Measurements from ENCODE around the gene TRABD. TPM values are rescaled to one million over a fixed set of nuclear protein-coding genes. Genes with fewer than 3 reads are reported as not detected.

TRABD gene
- total RNA-seq, 2 experiments from 2014 or later, result 110 to 114 TPM

- Mint-ChIP-seq H3K9me3 (no peaks in the 10 kb centered on the region), H3K36me3 (ENCODE audit: low read depth) (peaks cover 27% of the 10 kb centered on the region), H3K4me3 (no peak overlapping the region), H3K27me3 (no peaks in the 10 kb centered on the region), H3K27ac (no peak overlapping the region), H3K4me1 (ENCODE audit: low read depth) (no peaks in the 10 kb centered on the region)
- intact Hi-C loops (cut with micrococcal nuclease), result no loop called here
- ChIA-PET CTCF (no interaction called here), POLR2A (interaction anchor here (1.1 kb wide), 1 partner anchor 14 kb away, joined by 3 read pairs; no protein-coding TSS in a partner anchor)
- ATAC-seq, result no peak
- no peak for TF ChIP-seq CTCF (IDR thresholded peaks at IDR 0.05)
- DNase-seq, result no peak
Measured at GRCh38 chr22:50225200-50225969, 39.7 kb downstream of the TRABD start.

DNA sequence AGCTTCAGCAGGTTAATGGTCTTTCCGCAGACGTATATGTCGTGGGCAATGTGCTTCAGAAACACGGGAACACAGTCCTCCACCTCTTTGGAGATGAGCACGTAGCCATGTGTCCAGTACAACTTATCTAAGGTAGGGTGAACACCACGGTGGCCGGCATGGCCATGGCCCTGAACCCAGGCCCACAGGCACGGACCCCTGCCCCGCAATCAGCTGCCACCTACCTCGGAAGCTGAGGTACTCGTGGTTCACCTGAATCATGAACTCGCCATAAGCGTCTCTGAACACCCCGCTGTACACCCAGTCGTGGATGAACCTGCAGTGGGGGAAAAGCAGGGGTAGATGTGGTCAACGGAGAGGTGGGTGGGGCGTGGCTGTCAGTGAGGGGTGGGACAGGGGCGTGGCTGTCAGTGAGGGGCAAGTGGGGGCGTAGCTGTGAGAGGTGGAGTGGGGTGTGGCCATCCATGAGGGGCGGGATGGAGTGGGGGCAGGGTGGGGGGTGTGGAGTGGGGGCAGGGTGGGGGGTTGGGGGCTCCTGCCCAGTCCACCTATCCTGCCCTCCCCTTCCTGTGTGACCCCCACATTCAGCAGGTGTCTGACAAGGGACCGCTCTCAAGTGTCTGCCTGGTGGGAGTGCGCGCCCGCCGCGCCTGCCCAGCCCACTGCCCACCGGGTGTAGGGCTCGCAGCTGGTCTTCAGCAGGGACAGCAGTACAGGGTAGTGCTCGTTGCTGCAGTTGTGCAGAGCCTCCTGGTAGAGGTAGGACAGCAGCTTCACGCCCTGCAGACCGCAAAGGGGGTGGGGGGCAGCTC is 40.6 kb downstream of the TRABD start:
- Mint-ChIP-seq H3K4me3 (no peak overlapping the region), H3K9me3 (no peaks in the 10 kb centered on the region), H3K27ac (no peak overlapping the region), H3K4me1 (ENCODE audit: low read depth) (no peaks in the 10 kb centered on the region), H3K27me3 (no peaks in the 10 kb centered on the region), H3K36me3 (ENCODE audit: low read depth) (peaks cover 22% of the 10 kb centered on the region)
- no peak for TF ChIP-seq CTCF (IDR thresholded peaks at IDR 0.05)
- POLR2A ChIA-PET, result interaction anchor here (1.1 kb wide), 1 partner anchor 14 kb away, joined by 3 read pairs; no protein-coding TSS in a partner anchor
- intact Hi-C loops (cut with micrococcal nuclease), result no loop called here
- ATAC-seq, result no peak
- no peak for DNase-seq
- CTCF ChIA-PET, result no interaction called here

DNA sequence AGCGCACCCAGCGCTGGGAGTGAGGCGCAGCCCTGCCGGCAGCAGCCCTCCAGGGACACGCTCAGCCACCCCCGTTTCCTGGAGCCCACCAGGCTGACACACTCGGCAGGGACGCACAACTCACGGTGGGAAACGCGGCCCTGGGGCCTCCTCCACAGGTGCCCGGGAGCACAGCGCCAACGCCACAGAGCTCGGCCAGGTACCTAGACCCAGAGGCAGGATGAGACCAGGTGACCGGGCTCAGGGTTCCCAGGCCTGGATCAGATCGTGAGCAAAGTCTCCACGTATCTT is 41.1 kb downstream of the TRABD start:
- DNase-seq (no peak), ATAC-seq (no peak)
- no peak for TF ChIP-seq CTCF (IDR thresholded peaks at IDR 0.05)
- peaks cover 22% of the 10 kb centered on the region for H3K36me3 Mint-ChIP-seq (ENCODE audit: low read depth)
- CTCF ChIA-PET, result interaction anchor here (2.1 kb wide), 1 partner anchor 17 kb away, joined by 4 read pairs; the partner anchor contains the start of gene TUBGCP6
- POLR2A ChIA-PET, result interaction anchor here (1.1 kb wide), 1 partner anchor 13 kb away, joined by 3 read pairs; no protein-coding TSS in a partner anchor
- no peaks in the 10 kb centered on the region for H3K9me3 Mint-ChIP-seq
- H3K4me1 Mint-ChIP-seq (ENCODE audit: low read depth), result no peaks in the 10 kb centered on the region
- H3K27ac Mint-ChIP-seq, result no peak overlapping the region
- H3K4me3 Mint-ChIP-seq, result no peak overlapping the region
- intact Hi-C loops (cut with micrococcal nuclease), result no loop called here
- H3K27me3 Mint-ChIP-seq, result no peaks in the 10 kb centered on the region

DNA sequence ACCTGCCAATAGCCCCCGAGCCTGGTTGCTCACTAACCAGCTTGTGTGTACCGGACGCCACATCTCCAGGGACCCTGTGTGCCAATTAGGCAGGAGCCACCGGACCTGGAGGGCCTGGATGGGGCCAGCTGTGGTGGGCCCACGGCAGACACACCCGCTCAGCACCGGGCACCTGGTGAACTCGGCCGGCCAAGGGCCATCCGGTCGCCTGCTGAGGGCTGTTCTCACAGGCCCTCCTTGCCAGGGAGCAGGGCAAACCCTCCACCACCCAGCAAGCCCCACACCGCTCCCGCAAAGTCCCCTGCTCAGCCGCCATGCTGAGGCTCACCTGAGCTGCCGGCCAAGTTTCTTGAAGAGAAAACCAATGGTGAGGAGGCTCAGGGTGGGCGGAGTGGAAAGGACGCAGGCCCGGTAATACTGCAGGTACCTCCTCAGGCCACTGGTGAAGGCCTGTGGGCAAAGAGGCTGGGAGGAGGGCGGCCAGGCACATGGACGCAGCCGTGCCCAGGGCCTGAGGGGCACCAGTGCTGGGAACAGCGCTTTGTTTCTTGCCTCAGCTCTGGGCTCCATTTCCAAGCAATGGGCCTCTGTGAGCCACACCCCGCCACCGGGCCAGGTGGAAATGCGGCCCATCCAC is 42.0 kb downstream of the TRABD start:
- Mint-ChIP-seq H3K36me3 (ENCODE audit: low read depth) (peaks cover 22% of the 10 kb centered on the region), H3K9me3 (no peaks in the 10 kb centered on the region), H3K4me1 (ENCODE audit: low read depth) (no peaks in the 10 kb centered on the region), H3K27ac (no peak overlapping the region), H3K27me3 (no peaks in the 10 kb centered on the region), H3K4me3 (no peak overlapping the region)
- ChIA-PET POLR2A (no interaction called here), CTCF (interaction anchor here (1.1 to 2.1 kb wide), 2 partner anchors 10 to 17 kb away, joined by 3 to 4 read pairs; partner anchors contain the start of gene TUBGCP6)
- TF ChIP-seq CTCF (IDR thresholded peaks at IDR 0.05), result no peak
- intact Hi-C loops (cut with micrococcal nuclease), result no loop called here
- ATAC-seq (no peak), DNase-seq (no peak)

Measured in activated CD8-positive, alpha-beta T cell treated with anti-CD3 and anti-CD28 coated beads for 36 hours (primary cell).